Stimulated activated CD4-positive, alpha-beta T cell treated with anti-CD3 and anti-CD28 coated beads, Interleukin-2, amount 100 ng/mL, for 48 hours (primary cell): Measurements from ENCODE around the gene C1orf74.

ENCODE experiments used
- DNase-seq, 2 donors: peaks; one replicate each; pipeline ENCODE4 v3.0.0-alpha.2; 2020

The C1orf74 gene

DNA sequence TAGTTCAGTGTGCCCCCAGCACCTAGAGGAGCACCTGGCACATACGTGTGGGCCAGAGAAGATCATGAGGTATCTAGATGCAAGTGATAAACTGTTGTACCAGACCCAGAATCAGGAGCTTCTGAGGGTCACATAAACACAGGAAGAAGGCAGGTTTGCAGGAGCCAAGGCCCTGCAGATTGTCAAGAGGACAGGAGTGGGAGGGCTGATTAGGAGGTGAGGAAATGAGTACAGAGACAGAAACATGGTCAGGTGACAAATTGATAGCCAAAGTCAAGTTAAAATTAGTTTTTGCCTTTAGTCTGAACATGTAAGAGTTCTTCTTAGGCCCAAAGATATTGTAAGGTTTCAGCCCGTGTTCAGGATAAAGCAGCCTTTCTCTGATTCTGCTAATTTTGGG is 42.5 kb downstream of the C1orf74 start:
- no peak for DNase-seq

DNA sequence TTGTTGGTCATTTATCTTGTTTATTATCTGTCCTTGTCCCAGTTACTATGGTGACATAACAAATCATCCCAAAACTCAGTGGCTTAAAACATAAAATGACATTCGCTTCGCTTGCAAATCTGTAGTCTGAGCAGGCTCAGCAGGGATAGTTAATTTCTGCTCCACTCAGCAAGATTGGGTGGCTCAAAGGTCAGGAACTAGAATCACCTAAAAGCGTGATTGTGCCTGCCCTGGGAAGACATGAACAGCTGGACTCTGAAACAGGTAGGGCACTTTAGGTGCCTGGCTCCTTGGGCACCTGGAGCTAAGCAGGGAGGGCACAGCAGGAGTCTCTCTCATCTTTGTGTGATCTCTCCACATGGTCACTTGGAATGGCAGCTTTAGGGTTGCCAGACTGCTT is 43.2 kb downstream of the C1orf74 start:
- DNase-seq, result no peak

DNA sequence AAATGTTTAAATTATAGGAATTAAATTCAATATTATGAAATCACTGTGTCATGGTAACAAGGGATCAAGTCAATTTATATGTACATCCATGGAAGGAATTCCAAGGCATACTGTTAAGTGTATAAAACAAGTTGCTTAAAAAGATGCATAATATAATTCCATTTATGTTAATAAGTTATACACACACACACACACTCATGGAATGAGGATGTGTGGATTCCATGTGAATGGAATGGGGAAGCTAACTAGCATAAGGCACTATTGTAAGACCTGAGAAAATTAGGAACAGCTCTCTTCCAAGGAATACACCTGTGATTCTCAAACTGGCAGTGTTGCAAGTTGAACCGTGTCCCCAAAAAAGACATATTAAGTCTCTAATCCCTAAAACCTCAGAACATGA is 46.1 kb downstream of the C1orf74 start:
- no peak for DNase-seq

DNA sequence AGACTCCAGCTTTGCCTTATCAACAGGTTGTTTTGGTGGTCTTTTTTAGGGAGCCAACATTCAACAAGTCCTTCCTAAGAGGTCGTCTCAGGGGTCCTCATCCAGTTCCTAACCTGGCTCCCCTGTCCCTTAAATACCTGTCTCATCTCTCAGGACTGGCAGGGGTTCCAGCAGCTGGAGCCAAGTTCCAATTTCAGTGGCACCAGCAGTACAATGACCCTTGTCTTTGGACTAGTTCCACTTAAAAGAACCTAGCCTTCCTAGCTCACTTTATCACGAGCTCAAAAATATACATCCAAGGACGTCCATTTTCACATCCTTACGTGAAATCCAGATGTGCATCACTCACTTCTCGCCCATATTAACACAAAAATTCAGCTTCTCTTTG is 47.2 kb downstream of the C1orf74 start:
- no peak for DNase-seq

DNA sequence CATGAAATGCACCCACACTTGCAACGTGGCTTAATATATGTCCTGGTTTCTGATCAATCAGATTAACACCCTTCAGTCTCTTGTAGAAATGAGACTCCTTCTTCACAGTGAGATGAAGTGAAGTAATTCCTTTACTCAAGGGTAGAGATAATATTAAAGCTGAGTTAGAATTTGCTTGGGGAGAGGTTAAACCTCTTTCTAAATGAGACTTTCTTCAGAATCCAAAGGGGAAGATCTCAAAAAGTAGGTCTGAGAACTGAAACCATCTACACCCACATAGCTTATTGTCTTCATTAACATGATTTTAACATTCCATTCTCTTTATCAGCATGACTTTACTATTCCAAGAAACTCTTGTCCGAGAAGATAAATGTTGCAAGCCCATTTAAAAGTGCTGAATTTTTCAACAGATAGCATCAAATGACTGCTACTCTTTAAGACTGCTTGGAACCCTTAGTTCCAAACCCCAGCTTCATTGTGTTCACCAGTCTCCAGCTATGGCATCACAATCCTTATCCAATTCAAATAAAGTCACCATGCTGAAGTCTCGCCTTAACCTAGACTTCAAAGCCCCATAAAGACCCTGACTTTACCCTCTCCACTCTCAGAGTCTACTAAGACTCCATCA is 47.8 kb downstream of the C1orf74 start:
- no peak for DNase-seq

DNA sequence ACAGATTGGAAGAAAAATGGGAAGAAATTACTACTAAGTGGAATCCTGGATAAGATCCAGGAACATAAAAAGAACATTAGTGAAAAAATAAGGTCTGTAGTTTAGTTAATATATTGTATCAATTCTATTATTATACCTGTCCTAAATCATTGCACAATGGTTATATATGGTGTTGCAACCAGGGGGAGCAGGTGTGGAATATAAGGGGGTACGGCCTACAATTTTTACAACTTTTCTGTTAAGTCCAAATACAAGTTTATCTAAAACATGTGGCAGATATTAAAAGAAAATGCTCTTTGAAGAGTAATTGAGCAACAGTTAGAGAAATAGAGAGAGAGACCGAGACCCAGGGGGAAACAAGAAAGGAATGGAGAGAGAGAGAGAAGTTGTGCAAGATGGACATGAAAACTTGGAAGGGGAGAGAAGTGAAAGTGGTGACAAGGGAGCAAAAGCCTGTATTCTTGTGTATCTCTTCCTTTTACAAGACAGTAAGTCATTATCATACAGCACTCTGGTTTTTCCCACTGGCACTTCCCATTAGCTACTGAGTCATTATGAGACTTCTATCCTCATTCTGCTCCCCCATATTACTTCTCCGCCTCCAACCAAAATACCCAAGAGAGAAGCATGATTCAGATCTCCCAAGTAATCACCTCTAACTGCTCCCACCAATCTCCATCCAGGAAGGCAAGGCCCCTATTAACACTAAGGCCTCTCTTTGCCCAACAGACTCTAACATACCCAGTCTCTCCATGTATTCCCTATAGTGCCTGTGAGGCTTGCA is 50.8 kb downstream of the C1orf74 start:
- DNase-seq, result no peak

DNA sequence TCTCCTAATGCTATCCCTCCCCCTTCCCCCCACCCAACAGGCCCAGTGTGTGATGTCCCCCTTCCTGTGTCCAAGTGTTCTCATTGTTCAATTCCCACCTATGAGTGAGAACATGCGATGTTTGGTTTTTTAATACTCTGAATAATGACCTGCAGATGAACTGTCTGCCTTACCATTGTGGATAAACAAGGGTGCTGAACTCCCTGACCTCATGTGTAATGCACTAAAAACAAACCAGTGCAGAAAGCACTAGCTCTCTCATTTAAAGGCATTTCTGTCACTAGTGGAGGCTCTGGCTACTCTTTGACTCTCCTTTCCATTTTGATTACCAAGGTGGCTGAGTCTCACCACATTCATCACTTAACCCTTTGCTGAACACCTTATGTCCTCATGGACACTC is 51.6 kb downstream of the C1orf74 start:
- no peak for DNase-seq

DNA sequence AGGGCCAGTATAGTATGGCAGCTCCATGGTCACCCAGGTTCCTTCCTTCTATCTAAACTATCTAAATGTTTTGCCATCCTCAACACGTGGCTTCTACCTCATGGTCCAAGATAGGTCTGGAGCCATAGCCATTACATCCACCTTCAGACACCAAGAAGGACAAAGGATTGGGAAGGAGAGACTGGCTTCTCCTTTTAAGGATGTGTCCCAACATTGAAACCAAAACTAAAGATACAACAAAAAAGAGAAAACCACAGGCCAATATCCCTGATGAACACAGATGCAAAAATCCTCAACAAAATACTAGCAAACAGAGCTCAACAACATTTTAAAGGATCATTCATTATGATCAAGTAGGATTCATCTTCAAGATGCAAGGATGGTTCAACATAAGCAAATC is 54.9 kb downstream of the C1orf74 start:
- DNase-seq, result no peak
